OCI-LY7 (cell line): ENCODE results near the gene CRIP2. TPM values are rescaled to one million over a fixed set of nuclear protein-coding genes. Genes with fewer than 3 reads are reported as not detected.

ENCODE experiments used
- BruUV-seq: library from RNA; stranded (reverse); fragments of 400-500 nt; replicated peaks from 2 replicates; lab custom pipeline; 2021; lab: Mats Ljungman, UMichigan
- CTCF ChIA-PET: fragments of 300-600 bp; sonication (Branson Sonifier 250); formaldehyde crosslinking; loops from one replicate; lab custom pipeline; 2022; ENCODE audit warnings: antibody characterized with exemption; ENCODE audit not compliant: unreplicated experiment; lab: Charles Lee
- POLR2A ChIA-PET: fragments of 300-600 bp; sonication (Branson Sonifier 250); formaldehyde crosslinking; loops from one replicate; lab custom pipeline; 2022; ENCODE audit warnings: antibody characterized with exemption; lab: Charles Lee
- DNase-seq: peaks from one replicate; pipeline ENCODE4 v3.0.0-alpha.2; 2015; ENCODE audit warnings: low spot score
- H2AFZ ChIP-seq: fragments of 200-600 bp; sonication (generic), shearing (Covaris generic); 2 replicates; pipeline ENCODE4 v1.6.1; 2014; ENCODE audit warnings: mild to moderate bottlenecking, antibody characterized with exemption, low read length, moderate library complexity
- H3K27ac ChIP-seq: fragments of 200-600 bp; sonication (generic); 2 replicates; pipeline ENCODE4 v1.5.1; 2014; ENCODE audit warnings: mixed run types, low read depth, mild to moderate bottlenecking, moderate library complexity, low read length, inconsistent platforms; ENCODE audit not compliant: poor library complexity, severe bottlenecking
- H3K36me3 ChIP-seq: fragments of 200-600 bp; sonication (generic); 2 replicates; pipeline ENCODE4 v1.6.1; 2014; ENCODE audit warnings: mild to moderate bottlenecking, antibody characterized with exemption, low read length, moderate library complexity, mixed read lengths; ENCODE audit not compliant: insufficient read depth
- H3K4me1 ChIP-seq: fragments of 200-600 bp; sonication (generic); 2 replicates; pipeline ENCODE4 v1.5.1; 2014; ENCODE audit warnings: mild to moderate bottlenecking, low read length; ENCODE audit not compliant: insufficient read depth, poor library complexity, severe bottlenecking
- H3K4me2 ChIP-seq: fragments of 200-600 bp; sonication (generic); 2 replicates; pipeline ENCODE4 v1.6.1; 2014; ENCODE audit warnings: mild to moderate bottlenecking, low read length
- H3K4me3 ChIP-seq: fragments of 200-600 bp; sonication (generic); 2 replicates; pipeline ENCODE4 v1.5.1; 2014; ENCODE audit warnings: mild to moderate bottlenecking, low read depth, low read length; ENCODE audit not compliant: poor library complexity, severe bottlenecking
- H3K79me2 ChIP-seq: fragments of 200-600 bp; sonication (generic); 2 replicates; pipeline ENCODE4 v1.6.1; 2016; ENCODE audit warnings: low read depth, mild to moderate bottlenecking, low read length, moderate library complexity, mixed read lengths; ENCODE audit not compliant: insufficient read depth
- H3K9me2 ChIP-seq: fragments of 200-600 bp; sonication (generic); 2 replicates; pipeline ENCODE4 v1.6.1; 2016; ENCODE audit warnings: mild to moderate bottlenecking, low read length, mixed read lengths; ENCODE audit not compliant: insufficient read depth
- H3K9me3 ChIP-seq: fragments of 200-600 bp; sonication (generic); 2 replicates; pipeline ENCODE4 v1.6.1; 2014; ENCODE audit warnings: mild to moderate bottlenecking, mixed run types, low read length, mixed read lengths
- H4K20me1 ChIP-seq: fragments of 200-600 bp; sonication (generic); 2 replicates; pipeline ENCODE4 v1.6.1; 2014; ENCODE audit warnings: mild to moderate bottlenecking, antibody characterized with exemption, low read length, moderate library complexity, mixed read lengths; ENCODE audit not compliant: insufficient read depth
- CTCF ChIP-seq: fragments of 200-600 bp; sonication (generic); conservative IDR thresholded peaks from 2 replicates; pipeline ENCODE4 v1.5.1; 2014; ENCODE audit warnings: mild to moderate bottlenecking, antibody characterized with exemption, low read length, moderate library complexity, mixed read lengths
- EZH2phosphoT487 ChIP-seq: fragments of 200-600 bp; sonication (generic); IDR thresholded peaks from 2 replicates; pipeline ENCODE4 v1.6.1; 2018; ENCODE audit warnings: low read depth, borderline replicate concordance, mild to moderate bottlenecking, mixed run types, antibody characterized with exemption, low read length, moderate library complexity, mixed read lengths
- intact Hi-C: fragments of 100-400 bp; cut with micrococcal nuclease; formaldehyde crosslinking; loops from one replicate; pipeline ENCODE4 v1.10.0; 2022; ENCODE audit not compliant: unreplicated experiment
- total RNA-seq, 2 experiments: library from RNA; depleted of rRNA in 1 of 2; stranded (reverse); fragments of >200 nt in 1 of 2; shearing (Covaris generic) in 1 of 2; gene quantifications; 2 replicates each; pipeline ENCODE4 v1.2.3, GENCODE V29; 2014 to 2022

CRIP2 gene
- total RNA-seq, 2 experiments from 2014 or later: not detected

- H3K79me2 ChIP-seq: peaks cover 48% of the 10 kb centered on the region
- 0 out of 2 replicates have a peak, but pooled peaks cover 9% of the 10 kb centered on the region for H4K20me1 ChIP-seq
- ChIA-PET CTCF (no interaction called here), POLR2A (no interaction called here)
- peaks cover 17% of the 10 kb centered on the region for H3K4me1 ChIP-seq
- no peak overlapping the region for H2AFZ ChIP-seq
- TF ChIP-seq CTCF (no peak), EZH2phosphoT487 (no peak)
- peaks cover 86% of the 10 kb centered on the region for H3K36me3 ChIP-seq
- no peak overlapping the region for H3K27ac ChIP-seq
- no peak overlapping the region for H3K4me2 ChIP-seq
- intact Hi-C loops: no loop called here
- H3K9me3 ChIP-seq: no peaks in the 10 kb centered on the region
- no peak for DNase-seq
- no peak overlapping the region for H3K4me3 ChIP-seq
- BruUV-seq: no TSS peak
- no peaks in the 10 kb centered on the region for H3K9me2 ChIP-seq
Observed at GRCh38 chr14:105425823-105426247, 48.8 kb upstream of the CRIP2 start.

GRCh38 chr14:105426416-105427130, 48.0 kb upstream of the CRIP2 start:
- H3K36me3 ChIP-seq: peaks cover 89% of the 10 kb centered on the region
- TF ChIP-seq EZH2phosphoT487 (no peak), CTCF (no peak)
- ChIA-PET POLR2A (no interaction called here), CTCF (no interaction called here)
- no peaks in the 10 kb centered on the region for H3K9me2 ChIP-seq
- H3K27ac ChIP-seq: no peak overlapping the region
- peaks cover 40% of the 10 kb centered on the region for H3K79me2 ChIP-seq
- BruUV-seq: no TSS peak
- DNase-seq: no peak
- no peak overlapping the region for H3K4me2 ChIP-seq
- H3K4me3 ChIP-seq: no peak overlapping the region
- H3K9me3 ChIP-seq: no peaks in the 10 kb centered on the region
- H2AFZ ChIP-seq: no peak overlapping the region
- H4K20me1 ChIP-seq: peaks cover 9% of the 10 kb centered on the region; the same call in 1 of the 2 replicates
- intact Hi-C loops: no loop called here
- peaks cover 11% of the 10 kb centered on the region for H3K4me1 ChIP-seq

GRCh38 chr14:105427412-105427811, 47.2 kb upstream of the CRIP2 start:
- peaks cover 3% of the 10 kb centered on the region for H3K4me1 ChIP-seq
- H3K27ac ChIP-seq: no peak overlapping the region
- H3K9me2 ChIP-seq: no peaks in the 10 kb centered on the region
- H3K4me3 ChIP-seq: no peak overlapping the region
- H4K20me1 ChIP-seq: peaks cover 9% of the 10 kb centered on the region; the same call in 1 of the 2 replicates
- H3K4me2 ChIP-seq: no peak overlapping the region
- DNase-seq: no peak
- no TSS peak for BruUV-seq
- peaks cover 33% of the 10 kb centered on the region; the same call in 1 of the 2 replicates for H3K79me2 ChIP-seq
- intact Hi-C loops: no loop called here
- peaks cover 86% of the 10 kb centered on the region for H3K36me3 ChIP-seq
- TF ChIP-seq CTCF: no peak
- TF ChIP-seq EZH2phosphoT487: no peak
- ChIA-PET CTCF (no interaction called here), POLR2A (no interaction called here)
- H2AFZ ChIP-seq: no peak overlapping the region
- no peaks in the 10 kb centered on the region for H3K9me3 ChIP-seq
